Activated T-cell treated with anti-CD3 and anti-CD28 coated beads for 1 hour (primary cell): ENCODE results near the gene PLIN1.
A peak's percentile ranks its signal among the peaks of the same experiment; 100 is the strongest.

Source experiments
- DNase-seq: peaks from one replicate; pipeline ENCODE4 v3.0.0-alpha.2; 2020; ENCODE audit warnings: low read depth

The PLIN1 gene

GRCh38 chr15:89654301-89654761 is 24.8 kb downstream of the PLIN1 start:
- no peak for DNase-seq

DNA sequence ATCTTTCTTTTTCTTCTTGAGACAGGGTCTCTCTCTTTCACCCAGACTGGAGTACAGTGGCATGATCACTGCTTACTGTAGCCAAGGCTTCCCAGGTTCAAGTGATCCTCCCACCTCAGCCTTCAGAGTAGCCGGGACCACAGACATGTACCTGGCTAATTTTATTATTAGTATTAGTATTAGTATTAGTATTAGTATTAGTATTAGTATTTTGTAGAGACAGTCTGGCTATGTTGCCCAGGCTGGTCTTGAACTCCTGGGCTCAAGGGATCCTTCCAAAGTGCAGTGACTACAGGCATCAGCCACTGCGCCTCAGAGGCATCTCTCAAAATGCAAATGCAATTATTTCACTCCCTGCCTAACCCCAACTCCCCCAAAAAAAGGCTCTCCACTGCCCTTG is 25.6 kb downstream of the PLIN1 start:
- no peak for DNase-seq

- DNase-seq = no peak
These were observed 26.5 kb downstream of the PLIN1 start for GRCh38 chr15:89652666-89653065.

DNA sequence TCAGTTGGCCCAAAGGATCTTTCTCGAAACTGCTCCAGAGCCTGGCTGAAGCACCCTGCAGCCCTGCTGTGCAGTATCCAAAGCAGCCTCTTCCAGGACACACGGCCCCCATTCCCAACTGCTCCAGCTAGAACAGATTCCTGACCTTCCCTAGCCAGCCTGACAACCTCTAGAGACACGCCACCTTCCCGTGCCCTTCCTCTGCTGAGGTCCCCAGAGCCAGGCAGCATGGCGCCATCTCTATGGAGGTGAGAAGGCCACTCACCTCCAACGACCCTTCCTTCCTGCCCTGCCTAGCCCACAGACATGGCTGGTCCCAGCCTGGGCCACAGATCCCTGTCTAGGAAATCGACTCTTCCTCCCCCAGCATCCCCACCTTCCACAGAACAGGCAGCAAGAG is 27.0 kb downstream of the PLIN1 start:
- DNase-seq = no peak

- no peak for DNase-seq
These were observed 29.5 kb downstream of the PLIN1 start for GRCh38 chr15:89649716-89650115.

DNA sequence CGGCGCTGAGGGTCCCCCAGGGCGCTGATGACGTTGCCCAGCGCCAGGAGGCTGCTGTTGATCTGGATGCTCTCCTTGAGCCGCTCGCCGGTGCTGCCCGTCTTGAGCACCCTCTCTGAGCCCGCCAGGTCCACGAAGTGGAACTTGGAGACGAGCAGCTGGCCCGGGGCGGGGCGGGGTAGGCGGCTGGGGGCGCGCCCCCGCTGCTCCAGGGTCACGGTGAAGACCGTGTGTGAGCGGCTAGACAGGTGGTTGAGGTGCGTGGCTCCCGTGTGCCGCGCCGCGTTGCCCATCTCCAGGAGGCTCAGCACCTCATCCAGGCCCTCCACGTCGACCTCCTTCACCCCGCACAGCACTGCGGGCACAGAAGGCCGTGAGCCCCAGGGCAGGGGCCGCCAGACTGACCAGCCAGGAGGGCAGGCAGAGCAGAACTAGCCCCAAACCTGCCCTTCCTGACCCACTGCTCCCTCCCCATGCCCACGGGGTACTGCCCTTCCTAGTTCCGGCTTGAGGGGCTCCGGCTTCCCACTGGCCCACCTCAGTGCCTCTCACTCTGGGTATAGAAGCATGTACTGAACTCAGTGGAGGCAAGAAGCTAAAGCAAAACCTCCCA is 30.0 kb downstream of the PLIN1 start:
- DNase-seq = no peak

DNA sequence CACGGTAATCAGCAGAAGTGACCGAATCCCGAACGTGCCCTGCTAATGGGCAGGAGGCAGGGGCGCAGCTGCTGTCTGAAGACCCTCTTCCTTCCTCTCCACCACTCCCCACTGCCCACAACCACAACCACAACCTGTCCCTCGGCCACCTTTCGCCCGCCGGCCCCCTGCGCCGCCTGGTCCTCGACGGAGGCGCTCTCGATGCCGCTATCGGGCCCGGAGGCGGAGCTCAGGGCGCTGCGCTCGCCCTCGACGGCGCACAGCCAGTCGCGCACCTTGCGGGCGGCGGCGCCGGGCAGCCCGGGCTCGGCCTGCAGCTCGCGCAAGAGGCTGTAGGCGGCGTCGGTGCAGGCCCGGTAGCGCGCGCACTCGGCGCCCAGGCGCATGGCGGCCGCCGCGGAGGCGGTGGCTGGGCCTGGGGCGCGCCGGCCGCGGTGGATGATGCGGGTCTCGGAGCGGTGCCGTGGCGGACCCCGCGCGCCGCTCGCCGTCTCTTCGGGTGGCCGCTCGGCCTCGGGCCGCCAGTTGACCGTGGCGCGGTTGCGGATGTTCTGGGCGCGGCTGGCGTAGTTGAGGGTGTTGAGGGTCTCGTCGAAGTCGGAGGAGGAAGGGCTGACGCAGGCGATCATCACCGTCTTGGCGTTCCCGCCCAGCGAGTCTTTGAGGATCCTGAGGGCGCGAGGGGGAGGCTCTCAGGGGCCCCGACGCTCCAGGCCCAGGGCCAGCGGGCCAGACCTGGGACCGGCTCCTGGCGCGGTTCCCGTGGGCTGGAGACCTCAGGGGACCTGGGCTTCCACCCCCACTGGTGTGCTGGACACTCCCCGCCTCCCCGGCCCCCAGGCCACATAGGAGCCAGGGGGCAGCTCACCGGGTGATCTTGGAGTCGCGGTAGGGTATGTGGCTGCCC is 30.8 kb downstream of the PLIN1 start:
- DNase-seq = no peak

DNA sequence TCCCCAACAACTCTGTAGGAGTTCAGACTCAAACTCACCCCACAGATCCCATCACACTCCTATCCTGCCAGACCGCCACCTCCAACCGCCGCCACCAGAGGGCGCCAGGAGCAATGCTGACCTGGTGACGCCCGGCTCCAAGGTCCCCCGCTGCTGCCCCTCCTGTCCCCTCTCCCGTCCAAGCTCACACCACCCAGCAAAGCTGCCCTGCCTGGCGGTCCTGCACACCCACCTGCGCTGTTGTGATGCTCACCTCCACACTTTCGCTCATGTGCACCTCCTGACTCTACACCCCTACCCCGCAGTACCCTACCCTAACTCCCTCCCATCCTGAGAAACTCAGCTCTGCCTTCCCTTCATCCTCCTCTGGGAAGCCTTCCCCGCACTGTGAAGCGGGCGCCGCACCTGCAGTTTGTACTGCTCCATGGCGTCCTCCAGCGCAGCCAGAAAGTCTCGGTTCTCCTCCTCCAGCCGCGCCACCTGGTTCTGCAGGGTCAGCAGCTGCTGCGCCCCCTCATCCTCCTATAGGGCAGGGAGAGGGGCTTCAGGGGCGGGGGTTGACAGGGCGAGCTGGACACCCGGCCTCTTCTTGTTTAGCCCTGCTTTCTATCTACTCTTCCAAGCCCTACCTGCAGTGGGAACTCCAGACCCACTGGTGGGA is 31.8 kb downstream of the PLIN1 start:
- DNase-seq = peak; percentile 52

DNA sequence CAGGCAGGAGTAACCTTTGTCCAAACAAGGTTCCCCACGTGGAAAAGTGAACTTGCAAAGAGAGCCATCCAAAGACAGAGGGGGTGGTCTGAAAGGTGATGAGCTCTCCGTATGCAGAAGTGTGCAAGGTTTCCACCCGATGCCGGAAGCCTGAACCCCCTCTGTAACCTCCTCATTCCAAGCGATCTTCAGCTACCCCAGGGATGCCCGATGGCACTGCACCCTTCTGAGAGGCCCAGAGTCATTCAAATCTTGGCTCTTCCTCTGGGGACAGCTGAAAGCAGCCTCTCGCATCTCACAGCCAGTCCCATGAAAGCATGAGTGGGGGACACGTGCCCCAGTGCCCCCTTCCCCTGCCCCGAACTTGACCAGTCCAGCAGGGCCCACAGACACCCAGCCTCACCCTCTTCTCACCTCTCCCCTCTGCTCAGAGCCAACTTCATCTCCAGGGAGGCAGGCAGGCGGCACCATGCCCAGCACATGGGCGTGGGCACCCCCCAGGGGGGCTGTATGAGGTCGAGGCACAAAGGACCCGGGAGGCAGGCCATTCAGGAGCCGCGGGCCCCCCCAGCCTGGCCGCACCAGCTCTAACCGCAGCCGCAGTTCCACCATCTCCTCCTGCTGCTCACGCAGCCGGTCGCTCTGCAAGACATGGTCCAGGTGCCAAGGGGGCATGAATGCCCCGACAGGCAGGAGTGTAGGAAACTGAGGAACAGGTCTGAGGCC is 32.6 kb downstream of the PLIN1 start:
- no peak for DNase-seq

DNA sequence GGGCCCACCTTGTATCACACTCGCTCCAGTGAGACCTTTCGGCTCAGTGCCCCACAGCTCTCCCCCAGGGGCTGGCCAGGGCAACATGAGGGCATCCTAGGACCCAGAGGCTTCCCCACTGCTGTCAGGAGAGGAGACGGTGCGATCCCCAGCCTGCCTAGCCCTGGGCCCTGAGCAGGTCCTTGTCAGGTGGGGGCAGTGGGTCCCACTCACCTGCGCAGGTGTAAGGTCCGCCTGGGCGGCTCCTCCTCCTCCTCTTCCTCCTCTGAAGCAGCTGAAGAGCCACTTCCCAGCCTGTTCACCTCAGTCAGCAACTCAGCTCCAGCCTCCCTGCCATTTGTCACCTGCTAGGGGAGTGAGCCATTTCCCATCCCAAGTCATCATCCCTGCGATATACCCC is 33.5 kb downstream of the PLIN1 start:
- DNase-seq = no peak

DNA sequence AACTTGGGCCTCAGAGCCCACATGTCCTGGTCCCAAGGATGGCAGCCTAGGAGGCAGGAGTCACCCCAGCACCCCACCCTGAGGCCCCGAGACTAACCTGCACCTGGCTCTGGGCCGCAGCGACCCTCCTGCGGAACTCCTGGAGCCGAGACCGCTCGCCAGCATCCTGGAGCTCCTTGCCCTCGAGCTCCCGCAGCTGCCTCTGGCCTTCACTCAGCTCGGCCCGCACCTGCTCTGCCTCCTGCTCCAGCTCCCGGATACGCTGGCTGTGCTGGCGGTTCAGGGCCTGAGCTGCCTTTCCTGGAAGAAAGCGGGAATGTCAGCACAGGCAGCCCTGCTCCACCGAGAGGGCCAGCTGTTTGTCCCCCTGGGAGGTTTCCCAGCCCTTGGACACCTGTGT is 37.1 kb downstream of the PLIN1 start:
- DNase-seq = no peak

DNA sequence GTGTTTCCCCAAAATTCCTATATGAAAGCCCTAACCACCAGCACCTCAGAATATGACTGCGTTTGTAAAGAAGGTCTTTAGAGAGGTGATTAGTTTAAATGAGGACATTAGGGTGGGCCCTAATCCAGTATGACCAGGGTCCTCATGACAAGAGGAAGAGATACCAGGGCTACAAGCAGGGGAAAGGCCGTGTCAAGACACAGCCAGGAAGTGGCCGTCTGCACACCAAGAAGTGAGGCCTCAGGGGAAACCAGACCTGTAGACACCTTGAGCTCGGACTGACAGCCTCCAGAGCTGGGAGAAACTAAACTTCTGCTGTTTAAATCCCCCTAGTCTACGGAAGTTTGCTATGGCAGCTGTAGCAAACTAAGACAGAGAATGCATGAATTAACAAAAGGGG is 38.1 kb downstream of the PLIN1 start:
- no peak for DNase-seq

GRCh38 chr15:89640245-89640644 is 38.9 kb downstream of the PLIN1 start:
- no peak for DNase-seq

- DNase-seq = no peak
These were observed 45.6 kb downstream of the PLIN1 start for GRCh38 chr15:89633585-89633984.

- no peak for DNase-seq
These were observed 46.4 kb downstream of the PLIN1 start for GRCh38 chr15:89632563-89633430.

DNA sequence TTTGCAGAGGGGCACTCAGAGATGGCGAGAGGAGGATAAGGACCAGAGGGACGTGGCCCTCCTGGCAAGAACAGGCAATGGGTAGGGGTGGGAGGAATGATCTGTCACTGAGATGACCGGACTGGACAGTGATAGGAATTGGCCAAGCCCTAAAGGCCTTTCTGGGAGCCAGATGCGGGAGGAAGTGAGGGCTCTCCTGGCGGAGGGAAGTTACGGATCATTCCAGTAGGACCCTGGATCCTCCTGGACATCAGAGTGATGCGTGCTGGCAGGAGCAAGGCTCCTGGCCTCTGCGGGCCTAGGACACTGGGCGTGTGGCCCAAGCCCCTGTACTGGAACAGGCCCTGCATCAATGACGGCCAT is 47.3 kb downstream of the PLIN1 start:
- no peak for DNase-seq

GRCh38 chr15:89630974-89631901 is 47.9 kb downstream of the PLIN1 start:
- no peak for DNase-seq

- no peak for DNase-seq
These were observed 48.9 kb downstream of the PLIN1 start for GRCh38 chr15:89630260-89630659.

DNA sequence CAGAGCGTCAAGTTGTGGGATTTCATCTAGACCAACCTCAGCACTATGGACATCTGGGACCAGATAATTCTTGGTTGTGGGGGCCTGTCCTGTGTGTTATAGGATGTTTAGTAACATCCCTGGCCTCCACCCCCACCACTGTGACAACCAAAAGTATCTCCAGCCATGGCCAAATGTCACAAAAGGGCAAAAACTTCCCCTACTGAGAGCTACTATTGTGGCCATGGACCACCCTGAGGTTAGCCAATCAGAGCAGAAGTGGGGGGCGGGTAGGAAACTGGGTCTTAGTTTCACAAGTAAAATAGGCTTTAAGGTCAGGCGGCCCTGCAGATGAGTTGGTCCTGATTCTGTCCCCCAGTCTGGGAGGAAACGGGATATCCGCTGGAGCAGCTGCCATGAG is 49.3 kb downstream of the PLIN1 start:
- no peak for DNase-seq
